ENCODE data around the gene PCA3.
"Not testable (repeated sequence)": the region's sequence is repeated elsewhere in the genome, so short reads cannot be mapped to it uniquely, and the experiment has no call there.

PCA3 gene

GRCh38 chr9:76764138-76764537 is at the start of gene PCA3:
TSS of gene PCA3 (plus strand) at chr9:76764438.
- DNase-seq: no peak

GRCh38 chr9:76716085-76716672 is 48.1 kb upstream of the PCA3 start:
- no peak for DNase-seq

- DNase-seq: no peak
Measured at GRCh38 chr9:76717176-76717575, 47.1 kb upstream of the PCA3 start.

- no peak for DNase-seq
Measured at GRCh38 chr9:76717613-76718012, 46.6 kb upstream of the PCA3 start.

- DNase-seq: no peak
Measured at GRCh38 chr9:76718166-76718565, 46.1 kb upstream of the PCA3 start.

- DNase-seq: no peak
Measured at GRCh38 chr9:76720245-76720644, 44.0 kb upstream of the PCA3 start.

GRCh38 chr9:76725011-76725546 is 39.2 kb upstream of the PCA3 start:
- no peak for DNase-seq

- DNase-seq: no peak
Measured at GRCh38 chr9:76725885-76726284, 38.4 kb upstream of the PCA3 start.

- no peak for DNase-seq
Measured at GRCh38 chr9:76729116-76729515, 35.1 kb upstream of the PCA3 start.

- no peak for DNase-seq
Measured at GRCh38 chr9:76729980-76730737, 34.1 kb upstream of the PCA3 start.

GRCh38 chr9:76730801-76731200 is 33.4 kb upstream of the PCA3 start:
- no peak for DNase-seq

- DNase-seq: no peak
Measured at GRCh38 chr9:76732341-76732958, 31.8 kb upstream of the PCA3 start.

GRCh38 chr9:76733096-76733495 is 31.1 kb upstream of the PCA3 start:
- no peak for DNase-seq

- DNase-seq: no peak
Measured at GRCh38 chr9:76734716-76735115, 29.5 kb upstream of the PCA3 start.

GRCh38 chr9:76737154-76737902 is 26.9 kb upstream of the PCA3 start:
- peak; percentile 26 for DNase-seq

GRCh38 chr9:76738402-76738801 is 25.8 kb upstream of the PCA3 start:
- no peak for DNase-seq

- DNase-seq: no peak
Measured at GRCh38 chr9:76741524-76741923, 22.7 kb upstream of the PCA3 start.

GRCh38 chr9:76742890-76743289 is 21.3 kb upstream of the PCA3 start:
- not testable (repeated sequence) for DNase-seq

- DNase-seq: no peak
Measured at GRCh38 chr9:76743931-76744330, 20.3 kb upstream of the PCA3 start.

- no peak for DNase-seq
Measured at GRCh38 chr9:76744336-76744735, 19.9 kb upstream of the PCA3 start.

- DNase-seq: no peak
Measured at GRCh38 chr9:76751001-76751400, 13.2 kb upstream of the PCA3 start.

- no peak for DNase-seq
Measured at GRCh38 chr9:76756268-76756640, 8.0 kb upstream of the PCA3 start.

- DNase-seq: no peak
Measured at GRCh38 chr9:76756941-76757673, 7.1 kb upstream of the PCA3 start.

Measured in retina (tissue), 1 donor.